CD4-positive, alpha-beta T cell treated with Interleukin-6 at 100 ng/mL for 8 hours (primary cell): Measurements from ENCODE around the gene TNC.
"Not testable (repeated sequence)": the region's sequence is repeated elsewhere in the genome, so short reads cannot be mapped to it uniquely, and the experiment has no call there.

Source experiments
- DNase-seq: peaks from one replicate; pipeline ENCODE4 v3.0.0-alpha.2; 2020; ENCODE audit warnings: mixed read lengths, low spot score

TNC gene

DNA sequence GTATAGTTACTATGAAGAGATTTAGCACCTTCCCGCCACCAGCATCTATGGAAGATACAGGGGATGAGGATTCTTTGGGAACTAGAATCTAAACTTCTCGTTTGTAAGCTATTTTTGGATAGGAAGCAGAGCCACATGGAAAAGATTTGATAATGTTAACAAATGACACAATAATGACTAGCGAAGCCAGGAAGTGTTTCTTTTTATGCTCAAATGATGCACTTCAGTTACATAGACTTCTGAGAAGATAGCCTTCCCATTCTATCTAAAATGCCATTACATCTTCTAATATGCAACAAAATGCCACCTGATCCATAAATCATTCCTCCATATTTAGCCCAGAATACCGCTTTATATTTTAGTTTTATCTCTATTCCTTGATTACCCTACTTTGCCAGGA lies 17.0 kb upstream of the TNC start:
- no peak for DNase-seq

- DNase-seq: no peak
Observed at GRCh38 chr9:115133649-115134048, 15.7 kb upstream of the TNC start.

DNA sequence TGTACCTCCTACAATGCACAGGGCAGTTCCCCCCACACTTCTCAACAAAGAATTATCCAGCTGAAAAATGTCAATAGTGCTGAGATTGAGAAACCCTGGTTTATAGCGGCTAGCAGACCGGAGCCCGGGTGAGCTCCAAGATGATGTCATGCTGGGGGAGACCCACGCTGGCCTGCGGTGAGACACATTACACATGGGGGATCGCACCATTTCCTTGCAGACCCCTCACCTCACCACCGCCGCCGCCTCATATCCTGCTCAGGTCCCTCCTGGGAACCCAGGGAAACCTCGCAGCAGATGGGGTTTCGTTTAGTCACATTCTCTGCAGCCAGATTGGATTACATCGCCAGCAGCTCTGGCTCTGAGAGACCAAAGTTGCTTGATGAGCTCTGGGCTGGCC lies 14.7 kb upstream of the TNC start:
- no peak for DNase-seq

DNA sequence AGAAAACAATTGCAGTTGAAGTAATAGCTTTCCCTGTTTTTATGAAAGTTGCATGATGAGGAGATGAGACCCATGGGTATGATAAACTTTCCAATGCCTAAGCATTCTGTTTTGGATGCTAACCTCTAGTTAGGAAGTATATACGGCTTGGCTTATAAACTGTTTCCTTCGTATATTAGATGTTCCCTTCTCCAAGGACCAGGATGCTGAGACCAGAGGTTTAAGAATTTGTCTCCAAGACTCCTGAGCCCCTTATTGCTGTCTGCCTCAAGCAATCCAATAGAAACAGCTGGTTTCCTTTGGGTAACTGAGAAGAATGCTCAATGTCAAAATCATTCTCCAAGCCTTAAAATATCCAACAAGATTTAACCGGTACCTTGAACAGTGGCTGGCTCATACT lies 12.2 kb upstream of the TNC start:
- DNase-seq: no peak

DNA sequence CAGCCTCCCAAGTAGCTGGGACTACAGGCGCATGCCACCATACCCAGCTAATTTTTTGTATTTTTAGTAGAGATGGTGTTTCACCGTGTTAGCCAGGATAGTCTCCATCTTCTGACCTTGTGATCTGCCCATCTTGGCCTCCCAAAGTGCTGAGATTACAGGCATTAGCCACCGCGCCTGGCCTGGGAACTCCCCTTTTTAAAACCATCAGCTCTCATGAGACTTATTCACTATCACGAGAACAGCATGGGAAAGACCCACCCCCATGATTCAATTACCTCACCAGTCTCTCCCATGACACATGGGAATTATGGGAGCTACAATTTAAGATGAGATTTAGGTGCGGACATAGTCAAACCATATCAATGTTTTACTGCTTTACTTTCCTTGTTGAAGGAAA lies 10.8 kb upstream of the TNC start:
- DNase-seq: not testable (repeated sequence)

- DNase-seq: no peak
Observed at GRCh38 chr9:115127191-115127817, 9.3 kb upstream of the TNC start.

DNA sequence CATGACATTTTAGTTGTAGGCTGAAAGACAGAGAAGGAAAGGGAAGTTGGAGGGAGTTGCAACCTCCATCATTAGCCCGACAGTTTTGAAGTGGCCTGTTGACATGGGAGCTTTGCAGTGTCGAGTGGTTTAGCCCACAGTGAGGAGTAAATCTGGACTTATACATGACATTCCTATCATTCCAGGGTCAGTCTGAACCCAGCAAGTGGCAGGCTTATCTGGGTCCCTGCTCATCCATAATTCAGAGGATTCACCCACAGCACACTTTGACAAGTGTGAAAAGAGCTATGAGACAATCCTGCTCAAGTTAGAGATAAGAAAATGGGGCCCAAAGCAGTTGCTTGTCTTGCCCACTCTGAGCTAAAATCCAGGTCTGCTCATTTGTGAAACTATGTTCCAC lies 8.4 kb upstream of the TNC start:
- DNase-seq: no peak

- no peak for DNase-seq
Observed at GRCh38 chr9:115122937-115123336, 5.0 kb upstream of the TNC start.

DNA sequence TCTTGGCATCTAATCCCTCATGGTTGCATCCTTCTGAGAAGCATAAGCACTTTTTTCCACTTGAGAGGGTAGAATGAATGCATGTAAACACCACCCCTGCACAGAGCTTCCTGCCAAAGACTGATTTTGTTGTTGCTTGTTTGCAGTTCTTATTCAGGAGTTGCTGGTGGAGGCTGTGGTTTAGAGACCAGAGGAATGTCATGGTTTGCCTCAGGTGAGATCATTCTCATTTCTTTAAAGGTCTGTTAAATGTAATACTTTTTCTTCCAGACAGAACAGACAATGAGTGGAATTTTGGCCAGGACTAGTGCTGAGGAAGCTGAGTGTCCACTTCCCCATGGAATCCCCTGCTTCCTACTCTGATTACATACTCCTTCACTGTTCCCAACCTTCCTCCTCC lies 3.2 kb upstream of the TNC start:
- DNase-seq: no peak

- DNase-seq: no peak
Observed at GRCh38 chr9:115118879-115119218, 892 bp upstream of the TNC start.

DNA sequence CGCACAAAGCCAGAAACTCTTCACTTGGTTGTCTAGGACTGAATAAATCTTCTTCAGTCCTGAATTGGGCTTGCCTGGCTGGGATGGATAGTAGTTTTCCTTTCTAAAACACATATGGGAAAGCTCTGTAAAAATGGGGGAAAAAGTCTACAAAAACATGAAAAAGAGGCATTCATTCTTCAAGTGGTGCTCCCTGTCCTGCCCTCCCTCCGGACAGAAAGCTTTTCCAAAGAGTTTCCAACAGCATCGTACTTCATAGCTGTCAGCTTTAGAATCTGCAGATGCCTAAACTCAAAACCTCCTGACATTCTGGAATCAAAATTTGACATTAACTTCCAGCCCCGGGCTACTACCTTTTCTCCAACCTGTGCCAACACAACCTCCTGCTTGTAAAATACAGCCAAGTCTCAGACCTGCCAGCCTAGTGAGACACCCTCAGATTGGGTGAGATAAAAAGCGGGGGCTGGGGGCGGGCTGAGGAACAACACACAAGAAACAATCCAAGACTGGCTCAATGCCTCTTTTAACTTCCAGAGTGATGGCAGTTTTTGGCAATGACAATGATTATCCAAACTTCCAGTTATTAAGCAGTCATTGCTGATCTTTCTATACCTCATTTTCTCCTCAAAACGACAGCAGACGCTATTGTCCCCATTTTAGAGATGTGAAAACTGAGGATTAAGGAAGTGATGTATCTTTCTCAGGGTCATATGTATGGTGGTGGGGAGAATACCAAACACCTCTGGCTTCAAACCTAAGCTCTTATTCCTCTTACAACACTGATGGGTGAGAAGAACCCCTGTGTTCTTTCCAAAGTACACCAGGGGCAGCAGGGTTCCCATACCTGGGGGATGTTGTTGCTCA lies 1.3 kb downstream of the TNC start:
- DNase-seq: no peak

GRCh38 chr9:115115924-115116323 lies 2.0 kb downstream of the TNC start:
- DNase-seq: no peak

DNA sequence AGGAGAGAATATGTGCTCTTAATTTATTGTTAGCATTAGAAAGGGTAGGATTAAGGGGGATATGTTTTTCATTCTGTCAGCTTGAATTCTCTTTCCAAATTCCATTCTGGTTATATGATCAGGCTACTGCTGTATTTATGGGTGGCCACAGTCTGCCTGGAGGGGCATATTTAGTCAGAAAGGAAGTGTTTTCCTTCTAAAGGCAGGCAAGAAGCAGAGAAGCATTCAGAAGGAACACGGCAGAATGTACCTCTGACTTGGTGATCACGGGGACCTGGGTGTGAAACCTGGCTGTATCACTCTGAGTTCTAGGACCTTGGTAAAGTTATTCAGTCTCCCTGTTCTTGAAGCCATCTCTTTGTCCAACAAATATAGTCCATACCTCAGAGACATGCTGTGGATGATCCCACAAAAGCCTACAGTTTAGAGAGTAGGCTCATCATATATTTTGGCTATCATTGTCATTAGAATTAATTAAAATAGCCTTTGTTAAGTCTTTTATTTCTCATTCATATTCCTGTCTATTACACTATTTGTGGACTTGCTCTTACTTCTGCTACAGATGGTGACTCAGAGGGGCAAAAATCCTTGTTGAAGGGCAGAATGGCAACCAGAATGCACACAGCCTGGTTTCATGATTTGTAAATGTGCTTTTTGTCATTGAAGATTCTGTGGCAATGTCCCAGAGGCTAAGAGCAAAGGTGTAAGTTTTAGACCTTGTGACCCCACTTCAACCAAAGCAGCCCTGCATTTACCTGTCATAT lies 2.7 kb downstream of the TNC start:
- DNase-seq: no peak

GRCh38 chr9:115114546-115114945 lies 3.4 kb downstream of the TNC start:
- DNase-seq: no peak

- no peak for DNase-seq
Observed at GRCh38 chr9:115114084-115114483, 3.9 kb downstream of the TNC start.

- no peak for DNase-seq
Observed at GRCh38 chr9:115111874-115112273, 6.1 kb downstream of the TNC start.

- DNase-seq: no peak
Observed at GRCh38 chr9:115109486-115109885, 8.5 kb downstream of the TNC start.

GRCh38 chr9:115107701-115108100 lies 10.3 kb downstream of the TNC start:
- DNase-seq: no peak

- no peak for DNase-seq
Observed at GRCh38 chr9:115106642-115107041, 11.3 kb downstream of the TNC start.

DNA sequence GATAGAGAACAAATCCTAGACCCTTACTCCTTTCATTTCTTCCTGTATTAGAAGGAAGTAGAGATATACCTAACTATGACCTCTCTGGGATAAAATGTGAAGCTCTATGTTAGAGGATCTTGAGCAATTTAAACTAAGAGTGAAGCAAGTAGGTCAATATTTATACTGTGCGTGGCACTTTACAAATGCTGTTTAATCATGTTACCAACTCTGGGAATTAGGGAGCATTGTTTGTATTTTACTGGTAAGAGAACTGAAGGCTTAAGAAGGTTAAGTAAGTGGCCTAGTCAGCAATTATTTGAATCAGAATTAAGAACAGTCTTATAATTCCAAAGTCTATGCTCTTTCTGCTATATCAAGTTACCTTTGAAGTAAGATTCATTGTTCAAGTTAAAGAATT lies 12.0 kb downstream of the TNC start:
- no peak for DNase-seq

DNA sequence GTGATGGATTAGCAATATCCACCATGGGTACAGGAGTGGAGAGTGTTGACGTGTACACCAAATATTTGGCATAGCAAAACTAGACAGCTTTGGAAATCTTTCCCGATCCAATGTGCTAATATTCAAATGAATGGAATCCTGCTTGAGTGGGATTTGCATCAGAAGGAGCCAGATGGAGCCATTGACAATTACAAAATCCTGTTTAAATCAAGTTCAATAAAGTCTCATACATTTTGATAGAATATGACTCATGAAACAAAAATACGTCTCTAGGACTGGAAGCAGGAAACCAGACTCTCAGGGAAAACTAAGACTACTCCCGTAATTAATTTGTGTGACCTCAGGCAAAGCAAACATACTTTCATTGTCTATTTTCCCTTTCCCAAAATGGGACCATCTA lies 13.0 kb downstream of the TNC start:
- DNase-seq: no peak

DNA sequence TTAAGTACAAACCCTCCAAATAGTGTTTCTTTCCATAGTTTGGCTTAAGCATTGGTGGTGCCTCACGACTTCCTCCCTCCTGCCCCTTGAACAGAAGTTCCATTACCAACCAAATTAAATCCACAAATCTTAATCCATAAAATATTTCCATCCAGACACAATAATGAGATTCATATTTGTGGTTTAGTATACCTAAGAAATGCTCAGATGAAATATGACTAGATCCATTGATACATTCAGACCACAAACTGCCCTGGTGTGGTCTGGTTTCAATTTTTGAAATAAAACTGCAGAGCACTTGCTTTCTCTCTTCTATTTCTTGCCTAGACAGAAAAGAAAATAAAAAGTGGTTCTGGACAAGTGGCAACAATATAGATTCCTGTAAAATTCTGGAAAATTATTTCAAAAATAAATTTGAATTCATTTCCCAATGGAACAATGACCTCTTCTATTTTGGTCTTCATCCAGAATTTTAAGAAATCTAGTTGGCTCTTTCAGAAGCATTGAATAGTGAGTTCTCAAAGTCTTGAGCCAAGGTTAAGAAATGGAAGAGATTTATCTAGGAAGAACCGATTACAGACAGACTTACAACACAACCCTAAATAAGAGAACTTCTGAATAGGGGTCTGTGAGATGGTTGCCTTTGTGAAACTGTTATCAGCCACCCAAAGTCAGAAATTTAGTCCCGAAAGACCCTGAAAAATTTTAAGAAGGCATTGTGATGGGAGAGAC lies 14.0 kb downstream of the TNC start:
- no peak for DNase-seq

GRCh38 chr9:115099901-115100300 lies 18.1 kb downstream of the TNC start:
- DNase-seq: no peak
